Astrocyte of the cerebellum (primary cell): ENCODE data around the gene HTR7.
A peak's percentile ranks its signal among the peaks of the same experiment; 100 is the strongest.

Source experiments
- DNase-seq: peaks from one replicate; pipeline ENCODE4 v3.0.0-alpha.2; 2011; ENCODE audit warnings: low read depth
- H3K4me3 ChIP-seq: 2 replicates; pipeline ENCODE4 v1.5.1; 2011; ENCODE audit warnings: mild to moderate bottlenecking, low read depth, low read length, moderate library complexity
- in situ Hi-C: cut with HindIII; loops from 2 replicates; pipeline ENCODE4 v1.10.0; 2017; ENCODE audit warnings: low sequenced_read_pairs
- TF ChIP-seq, protein P1 (sequence below): IDR thresholded peaks from 2 replicates; pipeline ENCODE4 v1.5.1; 2012; ENCODE audit warnings: low read length, low read depth, moderate library complexity, mild to moderate bottlenecking; ENCODE audit errors: missing control alignments

Gene HTR7

DNA sequence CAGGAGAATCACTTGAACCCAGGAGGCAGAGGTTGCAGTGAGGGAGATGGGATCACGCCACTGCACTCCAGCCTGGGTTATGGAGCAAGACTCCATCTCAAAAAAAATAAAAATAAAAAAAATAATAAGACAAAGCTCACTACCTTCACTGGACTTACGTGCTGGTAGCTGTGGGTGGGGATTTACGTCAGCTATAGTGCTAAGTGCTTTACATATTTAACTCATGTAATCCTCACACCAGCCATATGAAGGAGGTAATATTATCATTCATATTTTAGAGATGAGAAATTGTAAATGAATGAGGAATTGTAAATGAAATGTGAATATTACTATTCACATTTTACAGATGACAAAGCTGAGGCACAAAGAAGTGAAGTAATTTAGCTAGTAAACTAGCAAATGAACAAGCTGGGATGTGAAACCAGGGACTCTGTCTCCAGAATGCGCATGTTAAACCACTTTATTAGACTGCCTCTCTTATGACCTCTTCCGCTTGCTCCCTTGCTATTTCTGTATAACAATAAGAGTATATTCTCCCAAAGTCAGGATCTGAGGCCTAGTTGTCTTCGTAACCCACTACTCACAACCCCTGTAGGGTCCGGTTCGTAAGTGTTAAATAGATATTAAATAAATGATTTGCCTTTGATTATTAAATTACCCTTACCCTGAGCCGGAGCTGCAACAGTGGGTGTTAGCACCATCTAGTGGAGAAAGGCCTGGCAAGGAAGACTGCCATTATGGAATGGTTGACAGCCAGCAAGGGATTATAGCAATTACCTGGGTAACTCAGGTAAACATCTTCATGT is 70.2 kb downstream of the HTR7 start:
- in situ Hi-C loops, result no loop called here
- TF ChIP-seq, protein P1, sequence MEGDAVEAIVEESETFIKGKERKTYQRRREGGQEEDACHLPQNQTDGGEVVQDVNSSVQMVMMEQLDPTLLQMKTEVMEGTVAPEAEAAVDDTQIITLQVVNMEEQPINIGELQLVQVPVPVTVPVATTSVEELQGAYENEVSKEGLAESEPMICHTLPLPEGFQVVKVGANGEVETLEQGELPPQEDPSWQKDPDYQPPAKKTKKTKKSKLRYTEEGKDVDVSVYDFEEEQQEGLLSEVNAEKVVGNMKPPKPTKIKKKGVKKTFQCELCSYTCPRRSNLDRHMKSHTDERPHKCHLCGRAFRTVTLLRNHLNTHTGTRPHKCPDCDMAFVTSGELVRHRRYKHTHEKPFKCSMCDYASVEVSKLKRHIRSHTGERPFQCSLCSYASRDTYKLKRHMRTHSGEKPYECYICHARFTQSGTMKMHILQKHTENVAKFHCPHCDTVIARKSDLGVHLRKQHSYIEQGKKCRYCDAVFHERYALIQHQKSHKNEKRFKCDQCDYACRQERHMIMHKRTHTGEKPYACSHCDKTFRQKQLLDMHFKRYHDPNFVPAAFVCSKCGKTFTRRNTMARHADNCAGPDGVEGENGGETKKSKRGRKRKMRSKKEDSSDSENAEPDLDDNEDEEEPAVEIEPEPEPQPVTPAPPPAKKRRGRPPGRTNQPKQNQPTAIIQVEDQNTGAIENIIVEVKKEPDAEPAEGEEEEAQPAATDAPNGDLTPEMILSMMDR, result peak; percentile 95
- DNase-seq, result no peak
- H3K4me3 ChIP-seq, result no peak overlapping the region

DNA sequence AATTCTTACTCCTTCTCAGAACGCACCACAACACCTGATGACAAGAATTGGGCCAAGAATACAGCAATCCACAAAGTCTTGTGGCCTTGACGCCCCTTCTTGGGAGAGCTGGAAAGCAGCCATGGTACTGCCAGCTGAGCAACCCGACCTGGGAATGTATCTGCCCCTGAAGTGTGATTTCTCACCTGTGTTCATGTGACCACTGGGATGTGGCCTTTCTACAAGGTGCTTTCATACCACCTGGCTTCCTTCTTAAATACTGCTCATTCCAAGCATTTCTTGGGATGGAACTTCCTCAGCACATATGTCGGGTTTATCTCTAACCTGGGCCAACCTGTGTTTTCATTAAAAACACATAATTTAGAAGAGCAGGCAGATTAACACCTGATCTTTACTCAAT is 72.1 kb downstream of the HTR7 start:
- in situ Hi-C loops, result no loop called here
- no peak for DNase-seq
- TF ChIP-seq, protein P1, result no peak
- no peak overlapping the region for H3K4me3 ChIP-seq

DNA sequence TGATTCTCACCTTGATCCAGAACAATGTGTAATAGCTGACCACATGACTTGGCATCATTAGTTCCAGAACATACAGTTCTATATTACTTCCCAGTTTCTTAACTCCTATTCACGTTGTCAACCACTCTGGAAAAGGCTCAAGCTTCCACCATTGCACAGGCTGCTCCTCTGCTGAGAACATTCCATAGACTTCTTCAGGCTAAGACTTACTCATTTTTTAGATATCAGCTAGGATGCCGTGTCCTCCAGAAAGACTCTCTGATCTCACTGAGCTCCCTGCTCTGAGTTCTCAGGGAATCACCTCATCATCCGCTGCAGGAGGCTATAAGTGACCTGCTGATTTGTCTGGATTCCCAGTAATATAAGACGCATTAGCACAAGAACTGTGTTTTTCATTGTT is 73.1 kb downstream of the HTR7 start:
- TF ChIP-seq, protein P1, result no peak
- DNase-seq, result no peak
- H3K4me3 ChIP-seq, result no peak overlapping the region
- in situ Hi-C loops, result no loop called here

DNA sequence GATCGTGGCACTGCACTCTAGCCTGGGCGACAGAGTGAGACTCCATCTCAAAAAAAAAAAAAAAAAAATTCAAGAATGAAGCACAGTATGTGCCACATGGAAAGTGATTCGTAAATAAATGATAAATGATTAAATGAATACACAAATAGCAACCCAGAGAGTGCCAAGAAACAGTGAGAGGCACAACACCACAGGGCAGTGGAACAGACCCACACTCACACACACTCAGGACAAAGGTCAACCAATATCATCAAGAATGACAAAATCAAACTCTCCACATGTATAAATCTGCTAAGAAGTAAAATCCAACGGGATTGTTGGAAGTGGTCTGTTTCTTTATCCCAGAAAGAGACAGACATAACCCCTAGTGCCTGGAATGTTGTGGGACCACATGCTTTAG is 77.4 kb downstream of the HTR7 start:
- TF ChIP-seq, protein P1, result no peak
- no peak for DNase-seq
- in situ Hi-C loops, result no loop called here
- no peak overlapping the region for H3K4me3 ChIP-seq

DNA sequence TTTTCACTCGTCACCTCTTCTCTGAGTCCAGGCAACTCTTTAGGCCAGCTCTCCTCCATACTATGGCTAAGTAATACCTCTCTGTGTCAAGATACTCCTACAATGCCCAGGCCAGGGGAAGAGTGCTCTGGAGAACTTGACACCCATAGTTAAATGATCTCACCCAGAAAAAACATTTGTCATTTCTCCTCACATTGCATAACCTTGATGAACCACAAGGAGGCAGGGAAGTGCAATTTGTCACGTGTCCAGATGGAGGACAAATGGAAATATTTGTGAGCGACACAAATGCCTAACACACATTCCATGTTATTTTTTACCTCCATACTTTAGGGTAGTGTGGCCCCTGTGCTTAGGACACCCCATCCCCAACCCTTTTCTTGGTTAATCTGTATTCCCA is 78.3 kb downstream of the HTR7 start:
- in situ Hi-C loops, result no loop called here
- no peak overlapping the region for H3K4me3 ChIP-seq
- DNase-seq, result no peak
- TF ChIP-seq, protein P1, result peak; percentile 28

DNA sequence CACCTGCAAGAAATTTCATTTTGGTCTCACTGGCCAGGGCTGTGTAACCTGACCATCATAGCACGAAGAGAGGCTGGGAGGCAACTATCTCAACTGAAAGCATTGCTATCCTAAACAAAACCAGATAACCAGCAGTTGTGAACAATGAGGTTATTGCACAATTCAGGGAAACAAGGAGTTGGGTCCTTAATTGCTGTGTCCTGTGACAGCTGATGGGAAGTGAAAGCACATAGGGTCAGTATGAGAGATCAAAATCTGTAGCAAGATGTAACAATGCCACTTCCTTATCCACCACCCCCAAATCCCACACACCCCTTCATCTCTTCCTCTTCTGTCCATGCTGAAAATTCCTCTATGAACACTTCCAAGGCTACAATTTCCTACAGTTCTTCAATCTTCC is 80.2 kb downstream of the HTR7 start:
- no peak for DNase-seq
- in situ Hi-C loops, result no loop called here
- no peak overlapping the region for H3K4me3 ChIP-seq
- TF ChIP-seq, protein P1, result no peak
